GM10847 (cell line): ENCODE results near the gene COL24A1.

Experiments used
- POLR2A ChIP-seq: IDR thresholded peaks from 2 replicates; pipeline ENCODE4 v1.6.1; 2011; ENCODE audit not compliant: insufficient read length; ENCODE audit errors: extremely low read depth

COL24A1 gene

GRCh38 chr1:85718678-85719340, 437.8 kb downstream of the COL24A1 start:
- TF ChIP-seq POLR2A: no peak

GRCh38 chr1:85708829-85709227, 447.7 kb downstream of the COL24A1 start:
- TF ChIP-seq POLR2A: no peak

- TF ChIP-seq POLR2A: peak; percentile 45
Measured at GRCh38 chr1:85707990-85708828, 448.4 kb downstream of the COL24A1 start, which contains the start of gene ZNHIT6. Gene ZNHIT6, minus strand, starts transcription at chr1:85708433. Its CDS starts 149 bp downstream, at chr1:85708284.

- TF ChIP-seq POLR2A: no peak
Measured at GRCh38 chr1:85707267-85707989, 449.1 kb downstream of the COL24A1 start.

- TF ChIP-seq POLR2A: no peak
Measured at GRCh38 chr1:85705940-85706339, 450.6 kb downstream of the COL24A1 start.

- TF ChIP-seq POLR2A: no peak
Measured at GRCh38 chr1:85700422-85700821, 456.1 kb downstream of the COL24A1 start.

GRCh38 chr1:85697895-85698294, 458.7 kb downstream of the COL24A1 start:
- no peak for TF ChIP-seq POLR2A

- no peak for TF ChIP-seq POLR2A
Measured at GRCh38 chr1:85692730-85693314, 463.8 kb downstream of the COL24A1 start.

GRCh38 chr1:85689775-85690404, 466.7 kb downstream of the COL24A1 start:
- TF ChIP-seq POLR2A: no peak

GRCh38 chr1:85683292-85684025, 473.1 kb downstream of the COL24A1 start:
- TF ChIP-seq POLR2A: no peak

- no peak for TF ChIP-seq POLR2A
Measured at GRCh38 chr1:85681087-85681486, 475.5 kb downstream of the COL24A1 start.
